Endodermal cell (in vitro differentiated cells): Measurements from ENCODE around the gene TDRD10. TPM values are rescaled to one million over a fixed set of nuclear protein-coding genes. Genes with fewer than 3 reads are reported as not detected.

Experiments used
- DNase-seq: peaks from one replicate; pipeline ENCODE4 v3.0.0-alpha.2; 2017
- H3K27ac ChIP-seq: 2 replicates; pipeline ENCODE4 v1.5.1; 2013; ENCODE audit warnings: mild to moderate bottlenecking, low read depth, low read length, moderate library complexity
- H3K27me3 ChIP-seq: 2 replicates; pipeline ENCODE4 v1.6.1; 2013; ENCODE audit warnings: mild to moderate bottlenecking, low read length, moderate library complexity; ENCODE audit not compliant: insufficient read depth, control insufficient read depth, poor library complexity, severe bottlenecking
- H3K36me3 ChIP-seq: 2 replicates; pipeline ENCODE4 v1.7.0; 2013; ENCODE audit warnings: mild to moderate bottlenecking, low read length, moderate library complexity; ENCODE audit not compliant: control insufficient read depth, insufficient read depth
- H3K4me1 ChIP-seq: one replicate; pipeline ENCODE4 v1.7.0; 2013; ENCODE audit warnings: low read length; ENCODE audit not compliant: control insufficient read depth, insufficient read depth
- H3K4me3 ChIP-seq: 2 replicates; pipeline ENCODE4 v1.5.1; 2013; ENCODE audit warnings: mild to moderate bottlenecking, low read length, moderate library complexity
- H3K9ac ChIP-seq: 2 replicates; pipeline ENCODE4 v1.6.1; 2013; ENCODE audit warnings: mild to moderate bottlenecking, low read length, moderate library complexity; ENCODE audit not compliant: poor library complexity, severe bottlenecking; ENCODE audit errors: extremely low read depth
- H3K9me3 ChIP-seq: 2 replicates; pipeline ENCODE4 v1.6.1; 2013; ENCODE audit warnings: mild to moderate bottlenecking, low read length, moderate library complexity; ENCODE audit not compliant: control insufficient read depth
- H3K27ac Mint-ChIP-seq: 2 replicates; pipeline ENCODE4 v1.8.0; 2020; ENCODE audit warnings: mixed read lengths
- H3K27me3 Mint-ChIP-seq: 2 replicates; pipeline ENCODE4 v1.8.0; 2021; ENCODE audit warnings: mild to moderate bottlenecking, mixed read lengths; ENCODE audit not compliant: insufficient read depth
- H3K36me3 Mint-ChIP-seq: 2 replicates; pipeline ENCODE4 v1.8.0; 2020; ENCODE audit warnings: low read depth, mixed read lengths
- H3K4me1 Mint-ChIP-seq: 2 replicates; pipeline ENCODE4 v1.8.0; 2020; ENCODE audit warnings: mixed read lengths
- H3K4me3 Mint-ChIP-seq: 2 replicates; pipeline ENCODE4 v1.8.0; 2020; ENCODE audit warnings: mild to moderate bottlenecking, moderate library complexity, mixed read lengths
- H3K9me3 Mint-ChIP-seq: 2 replicates; pipeline ENCODE4 v1.8.0; 2020; ENCODE audit warnings: mild to moderate bottlenecking, mixed read lengths
- WGBS, 2 experiments: methylation state at CpG; one replicate each; pipeline versions ENCODE4 v1.1.5 to v1.1.7; 2013; ENCODE audit warnings: missing lambda C conversion rate in 2 of 2, mixed read lengths in 1 of 2; ENCODE audit not compliant: insufficient coverage in 1 of 2, insufficient read length in 1 of 2; 5-methylcytosine and 5-hydroxymethylcytosine counted together
- total RNA-seq, 2 donors: library from RNA; stranded (reverse); fragmentation: NEBNext Ultra II Directional in 1 of 2; extraction: Animal tissue kit (Norgen Biotek cat#: 25700) in 1 of 2; gene quantifications; 2 replicates in 1 of 2; 3 replicates in 1 of 2; pipeline ENCODE4 v1.2.1, GENCODE V29; 2021
- TF ChIP-seq, protein P1 (sequence below): fragments of 200-600 bp; sonication (generic); conservative IDR thresholded peaks from 2 replicates; pipeline ENCODE4 v1.5.0; 2021; ENCODE audit warnings: antibody characterized with exemption, mild to moderate bottlenecking

The TDRD10 gene
- total RNA-seq, 2 donors from 2014 or later, result not detected

DNA sequence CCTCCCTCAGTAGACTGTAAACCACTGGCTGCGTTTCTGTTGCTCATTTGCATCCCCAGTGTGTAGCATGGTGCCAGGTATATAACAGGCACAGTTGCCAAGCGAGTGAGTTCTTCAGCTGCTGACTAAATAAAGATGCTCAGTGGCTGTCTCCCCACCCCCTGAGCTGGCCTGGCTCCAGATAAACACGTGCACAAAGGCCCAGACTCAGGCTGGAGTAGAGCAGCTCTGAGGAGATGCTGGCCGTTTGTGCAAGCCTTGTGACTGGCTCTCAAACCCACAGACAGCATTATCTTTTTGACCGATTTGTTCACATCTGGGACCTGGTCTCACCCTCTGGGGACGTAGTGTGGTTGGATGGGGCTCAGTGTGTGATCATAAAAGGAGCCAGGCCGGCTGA is 72.7 kb downstream of the TDRD10 start:
- no peak overlapping the region for H3K4me3 Mint-ChIP-seq
- H3K4me1 ChIP-seq, result peaks cover 7% of the 10 kb centered on the region
- peaks cover 7% of the 10 kb centered on the region for H3K4me1 Mint-ChIP-seq
- H3K9ac ChIP-seq, result no peak overlapping the region
- no peaks in the 10 kb centered on the region for H3K9me3 ChIP-seq
- peaks cover 28% of the 10 kb centered on the region for H3K36me3 ChIP-seq
- no peaks in the 10 kb centered on the region for H3K9me3 Mint-ChIP-seq
- peaks cover 14% of the 10 kb centered on the region for H3K27me3 Mint-ChIP-seq
- 60 to 79% methylated on average over 4 to 6 of the region's 7 CpGs for WGBS, 2 experiments
- H3K36me3 Mint-ChIP-seq, result peaks cover 16% of the 10 kb centered on the region
- no peak overlapping the region for H3K27ac ChIP-seq
- no peak overlapping the region for H3K27ac Mint-ChIP-seq
- H3K4me3 ChIP-seq, result no peak overlapping the region
- DNase-seq, result peak; percentile 42
- TF ChIP-seq, protein P1, sequence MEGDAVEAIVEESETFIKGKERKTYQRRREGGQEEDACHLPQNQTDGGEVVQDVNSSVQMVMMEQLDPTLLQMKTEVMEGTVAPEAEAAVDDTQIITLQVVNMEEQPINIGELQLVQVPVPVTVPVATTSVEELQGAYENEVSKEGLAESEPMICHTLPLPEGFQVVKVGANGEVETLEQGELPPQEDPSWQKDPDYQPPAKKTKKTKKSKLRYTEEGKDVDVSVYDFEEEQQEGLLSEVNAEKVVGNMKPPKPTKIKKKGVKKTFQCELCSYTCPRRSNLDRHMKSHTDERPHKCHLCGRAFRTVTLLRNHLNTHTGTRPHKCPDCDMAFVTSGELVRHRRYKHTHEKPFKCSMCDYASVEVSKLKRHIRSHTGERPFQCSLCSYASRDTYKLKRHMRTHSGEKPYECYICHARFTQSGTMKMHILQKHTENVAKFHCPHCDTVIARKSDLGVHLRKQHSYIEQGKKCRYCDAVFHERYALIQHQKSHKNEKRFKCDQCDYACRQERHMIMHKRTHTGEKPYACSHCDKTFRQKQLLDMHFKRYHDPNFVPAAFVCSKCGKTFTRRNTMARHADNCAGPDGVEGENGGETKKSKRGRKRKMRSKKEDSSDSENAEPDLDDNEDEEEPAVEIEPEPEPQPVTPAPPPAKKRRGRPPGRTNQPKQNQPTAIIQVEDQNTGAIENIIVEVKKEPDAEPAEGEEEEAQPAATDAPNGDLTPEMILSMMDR, result no peak
- H3K27me3 ChIP-seq, result peaks cover 9% of the 10 kb centered on the region

DNA sequence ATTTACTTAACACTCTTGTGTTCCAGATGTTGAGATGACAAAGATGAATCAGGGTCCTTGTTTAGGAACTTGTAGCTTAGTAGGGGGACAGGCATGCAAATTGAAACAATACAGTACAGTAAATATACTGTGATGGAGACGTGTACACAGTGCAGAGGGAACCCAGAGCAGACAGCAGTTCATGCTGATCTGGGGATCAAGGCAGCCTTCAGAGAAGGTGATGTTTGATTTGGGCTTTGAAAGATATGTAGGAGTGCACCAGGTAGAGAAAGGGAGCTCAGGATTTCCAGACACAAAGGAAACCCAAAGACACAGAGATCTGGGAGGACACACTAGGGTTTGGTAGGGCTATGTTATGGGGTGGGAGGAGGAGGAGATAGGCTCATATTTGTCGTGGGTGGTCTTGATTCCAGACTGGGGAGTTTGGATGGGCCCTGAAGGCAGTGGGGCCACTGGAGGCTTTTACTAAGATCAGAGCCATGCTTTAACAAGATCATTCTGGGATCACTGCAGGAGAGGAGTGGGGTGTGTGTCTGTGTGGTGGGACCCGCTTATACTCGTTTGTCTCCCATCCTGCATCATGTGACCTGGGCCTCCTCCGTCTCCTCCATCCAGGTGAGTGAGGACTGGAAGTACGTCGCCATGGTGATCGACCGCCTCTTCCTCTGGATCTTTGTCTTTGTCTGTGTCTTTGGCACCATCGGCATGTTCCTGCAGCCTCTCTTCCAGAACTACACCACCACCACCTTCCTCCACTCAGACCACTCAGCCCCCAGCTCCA is 73.3 kb downstream of the TDRD10 start:
- H3K36me3 ChIP-seq, result peaks cover 34% of the 10 kb centered on the region
- H3K4me1 Mint-ChIP-seq, result peaks cover 7% of the 10 kb centered on the region
- no peaks in the 10 kb centered on the region for H3K9me3 ChIP-seq
- DNase-seq, result peak; percentile 42
- peaks cover 22% of the 10 kb centered on the region for H3K36me3 Mint-ChIP-seq
- H3K27ac ChIP-seq, result no peak overlapping the region
- H3K27me3 Mint-ChIP-seq, result peaks cover 10% of the 10 kb centered on the region
- TF ChIP-seq, protein P1, result no peak
- H3K9me3 Mint-ChIP-seq, result no peaks in the 10 kb centered on the region
- H3K4me3 ChIP-seq, result no peak overlapping the region
- H3K27ac Mint-ChIP-seq, result no peak overlapping the region
- no peak overlapping the region for H3K9ac ChIP-seq
- 89 to 96% methylated on average over 9 to 10 of the region's 10 CpGs for WGBS, 2 experiments
- H3K27me3 ChIP-seq, result peaks cover 2% of the 10 kb centered on the region
- no peak overlapping the region for H3K4me3 Mint-ChIP-seq
- H3K4me1 ChIP-seq, result peaks cover 7% of the 10 kb centered on the region

DNA sequence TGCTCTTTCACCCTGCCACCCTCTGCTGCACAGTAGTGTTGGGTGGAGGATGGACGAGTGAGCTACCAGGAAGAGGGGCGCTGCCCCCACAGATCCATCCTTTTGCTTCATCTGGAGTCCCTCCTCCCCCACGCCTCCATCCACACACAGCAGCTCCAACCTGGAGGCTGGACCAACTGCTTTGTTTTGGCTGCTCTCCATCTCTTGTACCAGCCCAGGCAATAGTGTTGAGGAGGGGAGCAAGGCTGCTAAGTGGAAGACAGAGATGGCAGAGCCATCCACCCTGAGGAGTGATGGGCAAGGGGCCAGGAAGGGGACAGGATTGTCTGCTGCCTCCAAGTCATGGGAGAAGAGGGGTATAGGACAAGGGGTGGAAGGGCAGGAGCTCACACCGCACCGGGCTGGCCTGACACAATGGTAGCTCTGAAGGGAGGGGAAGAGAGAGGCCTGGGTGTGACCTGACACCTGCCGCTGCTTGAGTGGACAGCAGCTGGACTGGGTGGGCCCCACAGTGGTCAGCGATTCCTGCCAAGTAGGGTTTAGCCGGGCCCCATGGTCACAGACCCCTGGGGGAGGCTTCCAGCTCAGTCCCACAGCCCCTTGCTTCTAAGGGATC is 74.0 kb downstream of the TDRD10 start:
- peaks cover 3% of the 10 kb centered on the region for H3K27me3 Mint-ChIP-seq
- H3K4me1 ChIP-seq, result peaks cover 7% of the 10 kb centered on the region
- H3K27ac ChIP-seq, result no peak overlapping the region
- peak; percentile 47 for DNase-seq
- H3K4me1 Mint-ChIP-seq, result peaks cover 7% of the 10 kb centered on the region
- no peaks in the 10 kb centered on the region for H3K9me3 ChIP-seq
- no peaks in the 10 kb centered on the region for H3K27me3 ChIP-seq
- no peak overlapping the region for H3K4me3 Mint-ChIP-seq
- H3K36me3 ChIP-seq, result peaks cover 41% of the 10 kb centered on the region
- TF ChIP-seq, protein P1, result no peak
- peaks cover 28% of the 10 kb centered on the region for H3K36me3 Mint-ChIP-seq
- no peak overlapping the region for H3K27ac Mint-ChIP-seq
- 93 to 100% methylated on average over 5 to 6 of the region's 8 CpGs for WGBS, 2 experiments
- no peak overlapping the region for H3K4me3 ChIP-seq
- no peak overlapping the region for H3K9ac ChIP-seq
- no peaks in the 10 kb centered on the region for H3K9me3 Mint-ChIP-seq
